ENCODE data around the gene COPS6.

Gene COPS6

DNA sequence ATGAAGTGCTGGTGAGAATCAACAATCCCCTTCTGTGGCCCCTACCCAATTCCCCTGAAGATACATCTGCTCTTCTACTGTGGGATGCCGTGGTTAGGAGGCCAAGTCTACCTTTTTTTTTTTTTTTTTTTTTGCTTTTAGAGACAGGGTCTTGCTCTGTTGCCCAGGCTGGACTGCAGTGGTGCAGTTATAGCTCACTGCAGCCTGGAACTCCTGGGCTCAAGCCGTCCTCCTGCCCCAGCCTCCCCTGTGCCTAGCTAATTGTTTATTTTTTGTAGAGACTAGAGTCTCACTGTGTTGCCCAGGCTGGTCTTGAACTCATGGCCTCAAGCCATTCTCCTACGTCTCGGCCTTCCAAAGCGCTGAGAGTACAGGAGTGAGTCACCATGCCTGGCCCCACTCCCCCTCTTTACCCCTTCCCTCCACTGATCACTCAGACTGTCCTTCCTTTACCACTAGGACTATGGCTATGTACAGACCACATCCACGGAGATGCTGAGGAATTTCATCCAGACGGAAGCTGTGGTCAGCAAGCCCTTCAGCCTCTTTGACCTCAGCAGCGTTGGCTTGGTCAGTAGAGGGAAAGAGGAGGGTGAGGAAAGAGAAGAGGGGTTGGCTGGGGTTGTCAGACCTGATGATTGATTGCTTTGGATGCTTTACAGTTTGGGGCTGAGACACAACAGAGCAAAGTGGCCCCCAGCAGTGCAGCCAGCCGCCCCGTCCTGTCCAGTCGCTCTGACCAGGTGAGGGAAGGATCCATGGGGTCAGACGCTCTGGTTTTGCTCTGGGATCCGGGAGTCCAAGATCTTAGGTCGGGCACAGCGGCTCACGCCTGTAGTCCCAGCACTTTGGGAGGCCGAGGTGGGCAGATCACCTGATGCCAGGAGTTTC, 14.4 kb downstream of the COPS6 start:
- no peak for DNase-seq

DNA sequence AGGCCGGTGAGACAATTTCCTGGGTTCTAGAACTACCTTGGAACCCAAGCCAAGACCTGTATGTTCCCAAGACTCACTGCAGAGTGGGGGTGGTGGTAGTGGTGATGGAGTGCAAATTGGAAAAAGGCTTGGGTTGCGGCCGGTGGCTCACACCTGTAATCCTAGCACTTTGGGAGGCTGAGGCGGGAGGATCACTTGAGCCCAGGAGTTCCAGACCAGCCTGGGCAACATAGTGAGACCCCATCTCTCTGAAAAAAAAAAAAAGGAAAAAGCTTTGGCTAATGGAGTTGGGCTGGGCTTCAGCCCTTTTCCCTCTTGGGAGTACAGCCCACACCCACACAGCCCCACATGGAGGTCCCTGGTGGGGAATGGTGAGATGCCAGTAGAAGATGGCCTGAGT, 16.8 kb downstream of the COPS6 start:
- DNase-seq: no peak

DNA sequence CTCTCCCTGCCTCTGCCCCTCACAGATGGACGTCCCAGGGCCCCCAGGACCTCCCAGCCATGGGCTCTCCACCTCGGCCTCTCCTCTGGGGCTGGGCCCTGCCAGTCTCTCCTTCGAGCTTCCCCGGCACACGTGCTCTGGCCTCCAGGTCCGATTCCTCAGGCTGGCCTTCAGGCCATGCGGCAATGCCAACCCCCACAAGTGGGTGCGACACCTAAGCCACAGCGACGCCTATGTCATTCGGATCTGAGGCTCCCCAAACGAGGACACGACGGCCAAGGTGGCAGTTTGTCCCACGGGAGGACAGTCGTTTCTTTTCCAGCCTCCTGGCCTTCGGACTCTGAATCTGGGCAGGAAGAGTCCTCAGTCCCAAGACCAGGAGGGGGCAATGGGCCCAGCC, 17.9 kb downstream of the COPS6 start:
- no peak for DNase-seq

DNA sequence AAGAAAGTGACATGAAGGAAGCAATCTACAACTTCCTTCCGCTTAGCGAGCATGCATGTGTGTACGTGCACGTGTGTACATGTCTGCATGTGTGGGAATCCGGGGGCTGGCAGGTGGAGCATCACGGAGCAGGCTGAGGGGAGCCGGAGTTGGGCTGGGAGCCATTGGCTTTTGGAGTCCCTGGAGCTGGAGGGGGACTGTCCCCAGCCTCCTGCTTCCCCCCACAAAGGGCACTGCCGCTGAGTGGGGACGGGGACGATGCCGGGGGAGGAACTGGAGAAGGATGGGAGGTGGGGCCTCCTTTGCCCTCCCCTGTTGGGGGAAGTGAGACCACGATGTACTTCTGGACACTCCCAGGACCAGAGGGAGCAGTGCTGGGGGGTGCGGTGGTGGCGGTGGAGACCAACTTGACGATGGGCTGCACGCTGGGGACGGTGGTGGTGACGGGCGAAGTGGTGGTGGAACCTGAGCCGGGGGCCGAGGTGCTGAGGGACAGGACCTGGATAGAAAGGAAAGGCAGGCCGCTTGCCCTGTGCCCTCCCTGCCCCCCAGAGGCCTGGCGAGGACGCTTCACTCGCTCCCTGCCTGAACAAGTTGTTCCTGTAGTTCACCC, 18.5 kb downstream of the COPS6 start:
- DNase-seq: no peak

DNA sequence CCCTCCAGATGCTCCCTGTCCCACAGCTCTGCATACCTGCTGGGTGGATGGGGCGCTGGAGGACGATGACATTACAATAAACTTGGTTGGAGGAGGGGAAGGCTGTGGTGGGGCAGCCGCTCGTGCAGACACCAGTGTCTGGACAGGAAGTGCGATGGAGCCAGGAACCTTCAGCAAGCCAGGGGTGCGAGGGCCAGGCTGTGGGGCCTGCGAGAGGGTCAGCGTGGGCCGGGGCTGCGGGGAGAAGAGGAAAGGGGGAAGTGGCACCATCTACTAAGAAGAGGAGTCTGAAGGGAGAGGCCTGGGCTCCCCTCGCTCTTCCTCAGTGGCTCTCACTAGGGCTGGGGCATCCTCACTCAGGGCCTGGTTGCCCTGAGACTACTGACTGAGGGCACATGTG, 19.1 kb downstream of the COPS6 start:
- no peak for DNase-seq

DNA sequence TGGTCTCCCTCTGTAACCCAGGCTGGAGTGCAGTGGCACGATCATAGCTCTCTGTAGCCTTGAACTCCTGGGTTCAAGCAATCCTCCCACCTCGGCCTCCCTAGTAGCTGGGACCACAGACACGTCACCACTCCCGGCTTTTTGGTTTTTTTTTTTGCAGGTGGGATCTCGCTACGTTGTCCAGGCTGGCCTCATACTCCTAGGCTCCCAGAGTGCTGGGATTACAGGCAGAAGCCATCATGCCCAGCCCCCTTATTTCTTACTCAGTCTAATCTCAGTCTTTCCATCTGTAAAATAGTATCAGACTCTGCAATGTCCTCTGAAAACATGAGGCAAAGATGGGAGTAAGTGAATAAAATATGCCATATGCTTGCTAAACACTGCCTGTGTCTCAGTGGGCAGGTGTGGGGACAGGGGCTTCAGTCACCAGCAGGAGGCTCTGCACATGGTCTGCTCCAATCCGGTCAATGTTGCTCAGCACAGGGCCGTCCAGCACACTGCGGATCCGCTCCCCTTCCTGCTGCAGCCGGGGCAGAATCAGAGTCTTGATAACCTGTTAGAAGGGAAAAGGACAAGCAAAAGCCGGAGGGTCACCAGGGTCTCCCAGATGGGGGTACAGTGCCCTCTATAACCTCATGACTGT, 20.9 kb downstream of the COPS6 start:
- no peak for DNase-seq

DNA sequence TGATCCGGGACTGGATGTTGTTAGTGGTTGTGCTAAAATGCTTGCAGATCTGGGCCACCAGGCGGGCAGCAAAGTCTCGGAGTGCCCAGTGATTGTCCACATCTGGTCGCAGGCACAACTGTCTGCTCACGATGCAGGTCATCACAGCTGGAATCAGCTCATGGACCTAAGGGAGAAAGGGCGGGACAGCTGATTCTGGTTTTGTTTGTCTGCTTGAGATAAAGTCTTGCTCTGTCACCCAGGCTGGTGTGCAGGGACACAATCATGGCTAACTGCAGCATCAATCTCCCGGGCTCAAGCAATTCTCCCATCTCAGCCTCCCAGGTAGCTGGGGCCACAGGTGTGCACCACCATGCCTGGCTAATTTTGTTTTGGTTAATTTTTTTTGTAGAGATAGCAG, 22.4 kb downstream of the COPS6 start:
- DNase-seq: no peak

DNA sequence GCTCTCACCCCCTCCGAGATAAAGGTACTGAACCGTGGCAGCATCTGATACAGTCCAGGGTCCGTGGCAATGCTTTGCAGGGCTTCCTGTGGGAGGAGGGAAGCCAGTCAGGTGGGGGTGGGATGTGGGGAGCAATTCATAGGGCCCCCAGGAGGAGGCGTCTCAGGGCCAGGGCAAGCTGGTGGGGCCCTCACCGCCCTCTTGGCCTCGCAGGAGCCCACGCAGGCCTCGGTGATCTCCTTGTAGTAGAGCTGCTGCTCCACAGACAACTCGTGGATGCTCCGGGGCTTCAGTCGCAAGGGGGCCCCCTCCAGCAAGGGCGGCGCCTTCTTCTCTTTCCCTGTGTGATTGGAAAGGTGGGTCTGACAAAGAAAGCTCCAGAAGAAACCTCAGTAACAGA, 23.1 kb downstream of the COPS6 start:
- no peak for DNase-seq

DNA sequence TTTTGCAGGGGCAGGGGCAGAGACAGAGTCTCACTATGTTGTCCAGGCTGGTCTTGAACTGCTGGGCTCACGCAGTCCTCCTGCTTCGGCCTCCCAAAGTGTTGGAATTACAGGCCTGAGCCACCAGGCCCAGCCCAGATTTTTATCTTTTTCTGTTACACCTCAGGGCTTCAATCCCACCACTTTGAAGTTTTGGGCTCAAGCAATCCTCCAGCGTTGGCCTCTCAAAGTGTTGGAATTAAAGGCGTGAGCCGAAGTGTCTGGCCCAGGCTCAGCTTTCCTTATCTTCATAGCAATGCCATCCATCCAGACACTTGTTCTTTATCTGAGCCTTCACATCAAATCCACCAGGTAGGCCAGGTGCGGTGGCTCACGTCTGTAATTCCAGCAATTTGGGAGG, 26.3 kb downstream of the COPS6 start:
- DNase-seq: no peak

DNA sequence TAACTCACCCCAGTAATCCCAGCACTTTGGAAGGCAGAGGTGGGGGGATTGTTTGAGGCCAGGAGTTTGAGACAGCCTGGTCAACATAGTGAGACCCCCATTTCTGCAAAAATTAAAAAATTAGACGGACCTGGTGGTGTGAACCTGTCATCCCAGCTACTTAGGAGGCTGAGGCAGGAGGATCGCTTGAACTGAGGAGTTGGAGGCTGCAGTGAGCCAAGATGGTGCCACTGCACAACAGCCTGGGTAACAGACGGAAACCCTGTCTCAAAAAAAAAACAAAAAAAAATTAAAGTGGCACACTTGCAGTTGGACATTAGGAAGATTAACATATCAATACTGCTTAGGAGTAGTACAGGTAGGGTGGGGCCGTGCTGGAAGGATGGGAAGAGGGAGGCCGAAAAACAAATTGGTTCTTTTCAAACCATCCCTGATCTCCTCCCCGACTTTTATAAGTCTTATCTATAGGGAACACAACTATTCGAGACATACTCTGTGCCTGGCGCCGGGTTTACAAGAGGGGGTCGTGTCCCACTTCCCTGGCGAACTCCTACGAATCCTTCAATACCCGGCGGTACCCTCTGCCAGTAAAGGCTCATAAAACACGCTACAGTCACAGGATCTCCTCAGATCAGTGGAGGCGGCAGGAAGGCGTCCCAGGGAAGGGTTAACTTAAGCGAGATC, 29.8 kb downstream of the COPS6 start:
- DNase-seq: no peak

DNA sequence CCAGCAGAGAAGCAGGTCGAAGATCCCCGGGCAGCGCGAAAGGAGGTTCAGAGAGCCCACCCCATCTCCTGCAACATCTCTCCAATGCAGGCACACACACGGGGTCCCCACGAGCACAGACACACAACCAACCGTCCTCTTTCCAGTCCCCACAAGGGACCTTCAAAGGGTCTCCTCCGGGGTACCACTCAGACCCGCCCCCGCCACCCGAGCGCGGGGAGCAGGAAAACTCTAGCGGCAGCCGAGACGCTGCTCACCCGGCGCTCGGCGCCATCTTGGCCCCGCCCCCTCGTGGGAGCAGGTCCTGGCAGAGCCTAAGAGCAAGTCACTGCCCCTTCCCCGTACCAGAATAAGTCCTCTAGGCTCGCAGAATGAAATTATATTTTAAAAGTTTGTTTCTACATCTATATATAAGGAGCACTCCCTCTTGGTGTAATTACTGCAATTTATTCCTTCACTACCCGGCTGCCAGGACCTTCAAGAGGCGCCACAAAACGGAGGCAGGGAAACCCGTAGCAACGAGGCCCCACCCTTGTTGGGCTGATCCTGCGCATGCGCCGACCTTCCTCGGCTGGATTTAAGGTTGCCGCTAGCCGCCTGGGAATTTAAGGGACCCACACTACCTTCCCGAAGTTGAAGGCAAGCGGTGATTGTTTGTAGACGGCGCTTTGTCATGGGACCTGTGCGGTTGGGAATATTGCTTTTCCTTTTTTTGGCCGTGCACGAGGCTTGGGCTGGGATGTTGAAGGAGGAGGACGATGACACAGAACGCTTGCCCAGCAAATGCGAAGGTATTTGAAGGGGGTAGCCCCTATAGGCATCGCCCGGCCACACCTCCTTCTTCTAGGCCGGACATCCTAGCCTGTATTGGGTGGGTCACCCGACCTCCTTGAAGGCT, 30.6 kb downstream of the COPS6 start, which contains the start of the genes CNPY4 and TAF6:
CNPY4 (plus strand) TSS at position 563 of the 898 bp plus-strand sequence; CDS start at position 674, 111 bp downstream.
TAF6 (minus strand) TSS at position 287 of the 898 bp plus-strand sequence. CDS start 5,149 bp downstream, outside the sequence.
- peak; percentile 96 for DNase-seq

DNA sequence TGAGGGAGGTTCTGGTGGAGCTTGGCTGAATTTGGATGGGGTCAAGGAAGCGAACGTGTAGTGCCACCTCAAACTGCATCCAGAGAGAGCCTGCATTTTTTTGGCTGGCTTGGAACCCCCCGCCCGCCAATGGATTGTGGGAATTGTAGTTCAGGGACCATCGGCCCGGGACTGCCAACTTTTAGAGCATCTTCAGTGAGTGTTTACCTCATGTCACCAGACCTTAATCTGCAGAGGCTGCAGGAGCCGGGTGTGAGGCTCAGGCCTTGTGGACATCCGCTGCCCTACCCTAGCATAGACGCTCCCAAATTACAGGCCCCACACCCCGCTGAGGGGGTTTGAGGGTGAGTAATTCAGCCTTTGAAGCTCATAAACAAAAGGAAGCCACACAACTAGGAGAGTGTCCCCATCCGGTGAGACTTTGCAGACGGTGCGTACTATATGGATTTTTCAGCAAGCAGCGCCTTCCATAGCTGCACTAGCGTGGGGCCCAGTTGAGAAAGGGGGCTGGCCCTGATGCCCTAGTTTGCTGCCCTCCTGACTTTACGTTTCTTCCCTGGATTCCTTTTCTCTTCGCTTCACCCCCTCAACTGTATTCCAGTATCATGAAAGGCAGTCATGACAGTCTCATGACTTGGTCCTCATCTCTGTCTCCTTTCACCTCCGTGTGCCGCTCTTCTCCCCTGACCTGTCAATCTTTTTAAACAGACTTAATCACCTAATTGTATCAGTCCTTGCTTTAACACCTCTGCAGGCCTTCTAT, 31.4 kb downstream of the COPS6 start:
- DNase-seq: peak; percentile 85

DNA sequence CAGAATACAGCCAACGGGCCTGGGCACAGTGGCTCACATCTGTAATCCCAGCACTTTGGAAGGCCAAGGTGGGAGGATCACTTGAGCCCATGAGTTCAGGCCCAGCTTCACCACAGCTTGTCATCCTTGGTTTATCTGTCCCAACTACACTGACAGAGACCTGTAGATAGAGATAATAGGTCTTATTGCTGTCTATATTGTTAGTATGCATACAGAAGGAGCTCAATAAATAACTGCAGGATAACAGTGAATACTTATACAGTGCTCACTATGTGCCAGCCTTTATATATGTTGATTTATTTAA, 31.9 kb downstream of the COPS6 start:
- DNase-seq: no peak

DNA sequence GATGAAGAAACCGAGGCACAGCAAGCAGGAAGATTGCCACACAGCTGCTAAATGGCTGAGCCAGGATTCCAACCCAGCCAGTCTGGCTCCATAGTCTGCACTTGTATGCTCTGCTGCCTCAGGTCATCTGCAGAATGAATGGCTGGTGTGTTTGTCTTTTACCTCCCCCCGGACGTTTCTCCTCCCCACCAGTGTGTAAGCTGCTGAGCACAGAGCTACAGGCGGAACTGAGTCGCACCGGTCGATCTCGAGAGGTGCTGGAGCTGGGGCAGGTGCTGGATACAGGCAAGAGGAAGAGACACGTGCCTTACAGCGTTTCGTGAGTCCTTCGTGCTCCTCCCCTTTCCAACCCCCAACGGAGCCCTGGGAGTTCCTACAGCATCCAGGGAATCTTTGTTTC, 33.3 kb downstream of the COPS6 start:
- DNase-seq: no peak

DNA sequence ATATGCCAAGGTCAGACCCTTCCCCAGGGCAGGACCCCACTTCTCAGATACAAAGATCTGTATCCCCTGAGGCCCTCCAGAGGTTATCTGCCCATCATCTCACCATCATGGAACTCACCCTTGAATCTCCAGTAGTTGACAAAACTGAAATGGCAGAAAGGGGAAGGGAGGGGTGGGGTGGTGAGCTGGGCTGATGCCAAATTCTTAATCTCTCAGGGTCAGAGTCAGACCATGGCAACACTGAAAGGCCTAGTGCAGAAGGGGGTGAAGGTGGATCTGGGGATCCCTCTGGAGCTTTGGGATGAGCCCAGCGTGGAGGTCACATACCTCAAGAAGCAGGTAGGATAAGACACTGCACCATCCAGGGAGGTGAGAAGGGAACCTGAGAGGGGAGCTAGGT, 33.8 kb downstream of the COPS6 start:
- DNase-seq: no peak

DNA sequence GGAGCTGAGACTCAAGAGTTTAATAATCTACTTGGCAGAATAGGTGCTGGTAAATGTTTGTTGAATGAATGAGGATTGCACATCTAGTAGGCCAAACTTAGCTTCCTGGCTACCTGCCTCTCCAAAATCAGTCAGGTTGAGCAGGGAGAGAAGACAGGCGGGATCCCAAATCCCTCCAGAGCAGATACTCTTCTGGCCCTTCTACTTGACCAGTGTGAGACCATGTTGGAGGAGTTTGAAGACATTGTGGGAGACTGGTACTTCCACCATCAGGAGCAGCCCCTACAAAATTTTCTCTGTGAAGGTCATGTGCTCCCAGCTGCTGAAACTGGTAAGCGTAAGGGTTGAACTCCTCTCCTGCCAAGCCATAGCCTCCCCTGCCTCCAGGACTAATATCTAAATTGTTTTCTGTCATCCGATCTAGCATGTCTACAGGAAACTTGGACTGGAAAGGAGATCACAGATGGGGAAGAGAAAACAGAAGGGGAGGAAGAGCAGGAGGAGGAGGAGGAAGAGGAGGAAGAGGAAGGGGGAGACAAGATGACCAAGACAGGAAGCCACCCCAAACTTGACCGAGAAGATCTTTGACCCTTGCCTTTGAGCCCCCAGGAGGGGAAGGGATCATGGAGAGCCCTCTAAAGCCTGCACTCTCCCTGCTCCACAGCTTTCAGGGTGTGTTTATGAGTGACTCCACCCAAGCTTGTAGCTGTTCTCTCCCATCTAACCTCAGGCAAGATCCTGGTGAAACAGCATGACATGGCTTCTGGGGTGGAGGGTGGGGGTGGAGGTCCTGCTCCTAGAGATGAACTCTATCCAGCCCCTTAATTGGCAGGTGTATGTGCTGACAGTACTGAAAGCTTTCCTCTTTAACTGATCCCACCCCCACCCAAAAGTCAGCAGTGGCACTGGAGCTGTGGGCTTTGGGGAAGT, 35.8 kb downstream of the COPS6 start:
- no peak for DNase-seq

DNA sequence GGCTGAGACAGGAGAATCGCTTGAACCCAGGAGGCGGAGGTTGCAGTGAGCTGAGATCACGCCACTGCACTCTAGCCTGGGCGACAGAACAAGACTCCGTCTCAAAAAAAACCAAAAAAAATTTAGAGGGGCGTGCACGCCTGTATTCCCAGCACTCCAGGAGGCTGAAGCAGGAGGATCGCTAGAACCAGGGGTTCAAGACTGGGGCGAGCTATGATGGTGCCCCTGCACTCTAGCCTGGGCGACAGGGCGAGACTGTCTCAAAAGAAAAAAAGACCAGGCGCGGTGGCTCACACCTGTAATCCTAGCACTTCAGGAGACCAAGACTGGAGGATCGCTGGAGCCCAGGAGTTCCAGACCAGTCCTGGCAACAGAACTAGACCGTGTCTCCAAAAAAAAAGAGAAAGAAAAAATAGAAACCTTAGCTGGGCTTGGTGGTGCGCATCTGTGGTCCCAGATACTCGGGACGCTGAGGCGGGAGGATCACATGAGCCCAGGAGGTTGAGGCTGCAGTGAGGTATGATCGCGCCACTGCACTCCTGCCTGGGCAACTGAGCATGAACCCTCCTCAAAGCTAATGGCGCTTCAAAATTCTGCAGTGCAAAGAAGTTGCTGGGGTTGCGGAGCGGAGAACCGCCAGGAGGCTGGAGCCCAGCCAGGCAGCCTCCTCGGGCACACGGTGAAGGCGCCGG, 37.6 kb downstream of the COPS6 start:
- DNase-seq: peak; percentile 70

DNA sequence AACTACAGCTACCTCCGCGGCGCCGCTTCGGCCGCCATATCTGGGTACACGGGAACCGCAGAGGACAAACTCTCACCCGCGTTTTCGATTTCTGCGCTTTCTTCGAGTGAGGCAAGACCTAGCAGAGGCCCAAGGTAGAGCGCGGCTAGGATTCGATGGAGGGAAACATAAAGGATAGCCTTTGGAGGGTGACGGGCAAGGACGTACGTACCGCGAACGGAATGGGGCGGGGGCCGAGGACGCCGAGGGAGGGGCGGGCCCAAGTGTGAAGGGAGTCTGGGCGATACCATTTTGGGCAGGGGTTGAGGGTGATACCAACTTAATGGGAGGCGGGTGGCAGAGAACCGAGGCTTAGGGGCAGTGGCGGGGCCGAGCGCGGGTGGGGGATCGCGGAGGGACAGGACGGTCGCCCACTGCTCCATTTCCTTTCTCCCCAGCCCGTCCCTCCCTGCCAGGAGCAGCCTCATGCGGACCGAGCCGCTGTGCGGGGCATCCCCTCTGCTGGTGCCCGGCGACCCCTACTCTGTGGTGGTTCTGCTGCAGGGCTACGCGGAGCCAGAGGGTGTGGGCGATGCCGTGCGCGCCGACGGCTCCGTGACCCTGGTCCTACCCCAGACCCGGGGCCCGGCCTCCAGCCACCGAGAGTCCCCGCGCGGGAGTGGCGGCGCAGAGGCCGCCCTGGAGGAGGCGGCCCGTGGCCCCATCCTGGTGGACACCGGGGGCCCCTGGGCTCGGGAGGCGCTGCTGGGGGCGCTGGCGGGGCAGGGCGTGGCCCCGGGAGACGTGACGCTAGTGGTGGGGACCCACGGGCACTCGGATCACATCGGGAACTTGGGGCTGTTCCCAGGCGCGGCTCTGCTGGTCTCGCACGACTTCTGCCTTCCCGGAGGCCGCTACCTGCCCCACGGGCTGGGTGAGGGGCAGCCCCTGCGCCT, 38.4 kb downstream of the COPS6 start, which contains the start of gene MBLAC1:
MBLAC1 (plus strand) TSS at position 37 of the 935 bp plus-strand sequence; CDS start at position 466, 429 bp downstream.
- DNase-seq: peak; percentile 95

All from midbrain (tissue), 1 donor.